Kidney tubule cell (primary cell): ENCODE measurements around the gene MOK.
"Not testable (repeated sequence)": the region's sequence is repeated elsewhere in the genome, so short reads cannot be mapped to it uniquely, and the experiment has no call there.

Experiments used
- DNase-seq: peaks from one replicate; pipeline ENCODE4 v3.0.0-alpha.2; 2018; ENCODE audit warnings: low spot score

Gene MOK

GRCh38 chr14:102304611-102305506, at the start of gene MOK:
Gene MOK, minus strand, starts transcription at chr14:102305164. Its CDS starts 196 bp downstream, at chr14:102304968.
- peak; percentile 98 for DNase-seq

GRCh38 chr14:102353126-102353619, 48.2 kb upstream of the MOK start:
- no peak for DNase-seq

- DNase-seq: no peak
These were observed 47.2 kb upstream of the MOK start for GRCh38 chr14:102352213-102352612.

- DNase-seq: not testable (repeated sequence)
These were observed 46.6 kb upstream of the MOK start for GRCh38 chr14:102351593-102351992.

GRCh38 chr14:102351023-102351422, 46.1 kb upstream of the MOK start:
- no peak for DNase-seq

- DNase-seq: no peak
These were observed 43.4 kb upstream of the MOK start for GRCh38 chr14:102348376-102348775.

GRCh38 chr14:102346645-102347044, 41.7 kb upstream of the MOK start:
- no peak for DNase-seq

GRCh38 chr14:102345232-102345631, 40.3 kb upstream of the MOK start:
- DNase-seq: no peak

GRCh38 chr14:102344485-102344884, 39.5 kb upstream of the MOK start:
- no peak for DNase-seq

GRCh38 chr14:102344084-102344483, 39.1 kb upstream of the MOK start:
- no peak for DNase-seq

- DNase-seq: no peak
These were observed 37.3 kb upstream of the MOK start for GRCh38 chr14:102342238-102342637.

GRCh38 chr14:102341566-102341965, 36.6 kb upstream of the MOK start:
- DNase-seq: no peak

- no peak for DNase-seq
These were observed 33.8 kb upstream of the MOK start for GRCh38 chr14:102338724-102339123.

GRCh38 chr14:102335163-102335562, 30.2 kb upstream of the MOK start:
- no peak for DNase-seq

- no peak for DNase-seq
These were observed 29.1 kb upstream of the MOK start for GRCh38 chr14:102333795-102334705.

- DNase-seq: no peak
These were observed 28.4 kb upstream of the MOK start for GRCh38 chr14:102333390-102333789.

- no peak for DNase-seq
These were observed 25.8 kb upstream of the MOK start for GRCh38 chr14:102330806-102331205.

GRCh38 chr14:102329381-102329780, 24.4 kb upstream of the MOK start:
- DNase-seq: not testable (repeated sequence)

- DNase-seq: no peak
These were observed 21.6 kb upstream of the MOK start for GRCh38 chr14:102326583-102326982.

GRCh38 chr14:102325791-102326345, 20.9 kb upstream of the MOK start:
- no peak for DNase-seq

GRCh38 chr14:102323102-102323501, 18.1 kb upstream of the MOK start:
- peak; percentile 70 for DNase-seq
